Measurements from ENCODE around the gene PDE1A.

Gene PDE1A

GRCh38 chr2:182349268-182349667 lies 77.6 kb downstream of the PDE1A start (continued):
- TF ChIP-seq ZNF202 (tag by site-specific recombination; IDR thresholded peaks at IDR 0.05; ENCODE audit: borderline replicate concordance) (no peak), ZNF155 (tag by site-specific recombination; IDR thresholded peaks at IDR 0.05) (no peak), ZNF211 (tag by site-specific recombination; IDR thresholded peaks at IDR 0.05; ENCODE audit: low read depth) (no peak), IKZF3 (tag by site-specific recombination; IDR thresholded peaks at IDR 0.05) (no peak), ZNF660 (tag by site-specific recombination; IDR thresholded peaks at IDR 0.05) (no peak), ZNF292 (tag by site-specific recombination; IDR thresholded peaks at IDR 0.05; ENCODE audit: borderline replicate concordance, low read depth) (no peak), EGR2 (tag by site-specific recombination; IDR thresholded peaks at IDR 0.05; ENCODE audit: low read depth) (no peak), ZNF169 (tag by site-specific recombination; IDR thresholded peaks at IDR 0.05) (no peak), ZNF157 (tag by site-specific recombination; IDR thresholded peaks at IDR 0.05) (no peak), ZNF184 (tag by site-specific recombination; IDR thresholded peaks at IDR 0.05) (no peak), WT1 (tag by site-specific recombination; IDR thresholded peaks at IDR 0.05) (0 out of 2 replicates have a peak, but pooled peaks have one; percentile 38), ZFP41 (tag by site-specific recombination; IDR thresholded peaks at IDR 0.05; ENCODE audit: borderline replicate concordance) (no peak)

DNA sequence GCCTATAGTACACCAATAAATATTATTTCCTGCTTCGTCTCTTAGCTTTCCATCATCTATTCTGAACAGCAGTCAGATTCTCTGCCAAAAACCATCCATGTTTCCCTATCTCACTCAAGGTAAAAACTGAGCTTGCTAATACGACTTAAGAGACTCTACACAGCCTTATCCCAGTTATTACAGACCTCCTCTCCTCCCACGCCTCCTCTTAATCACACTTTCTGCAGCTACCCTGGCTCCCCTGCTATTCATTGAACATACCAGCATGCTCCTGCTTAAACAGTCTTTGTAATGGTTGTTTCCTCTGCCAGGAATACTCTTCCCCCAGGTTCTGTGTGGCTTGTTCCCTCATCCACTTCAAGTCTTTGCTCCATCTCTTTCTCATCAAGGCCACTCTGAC lies 81.5 kb downstream of the PDE1A start:
- H3K4me1 ChIP-seq (ENCODE audit: control insufficient read depth, insufficient read depth, low read length), result no peaks in the 10 kb centered on the region
- no peak overlapping the region for H3K4me3 ChIP-seq (ENCODE audit: low read depth, low read length)
- POLR2A ChIA-PET, result no interaction called here
- H3K9me3 ChIP-seq (ENCODE audit: control insufficient read depth, insufficient read depth, low read depth, low read length), result no peaks in the 10 kb centered on the region
- TF ChIP-seq ZNF362 (tag by site-specific recombination; IDR thresholded peaks at IDR 0.05) (no peak), ZFP41 (tag by site-specific recombination; IDR thresholded peaks at IDR 0.05; ENCODE audit: borderline replicate concordance) (no peak), ZNF155 (tag by site-specific recombination; IDR thresholded peaks at IDR 0.05) (no peak), TRIM28 (IDR thresholded peaks at IDR 0.05; ENCODE audit: borderline replicate concordance, low read length) (no peak), ZNF600 (tag by site-specific recombination; IDR thresholded peaks at IDR 0.05) (no peak), ZIC2 (tag by site-specific recombination; IDR thresholded peaks at IDR 0.05) (no peak), ZNF138 (tag by site-specific recombination; IDR thresholded peaks at IDR 0.05; ENCODE audit: borderline replicate concordance) (no peak), ZNF341 (tag by site-specific recombination; IDR thresholded peaks at IDR 0.05; ENCODE audit: low read depth) (no peak), ZSCAN16 (tag by site-specific recombination; IDR thresholded peaks at IDR 0.05) (no peak), ZNF664 (tag by site-specific recombination; IDR thresholded peaks at IDR 0.05) (no peak), ZNF776 (tag by site-specific recombination; IDR thresholded peaks at IDR 0.05; ENCODE audit: borderline replicate concordance) (no peak), YY2 (tag by site-specific recombination; IDR thresholded peaks at IDR 0.05) (no peak), ZNF311 (tag by site-specific recombination; IDR thresholded peaks at IDR 0.05; ENCODE audit: borderline replicate concordance) (no peak), ZSCAN5A (tag by site-specific recombination; IDR thresholded peaks at IDR 0.05) (no peak), ZNF391 (tag by site-specific recombination; IDR thresholded peaks at IDR 0.05; ENCODE audit: borderline replicate concordance, low read depth) (no peak)
- TF ChIP-seq, protein P1, sequence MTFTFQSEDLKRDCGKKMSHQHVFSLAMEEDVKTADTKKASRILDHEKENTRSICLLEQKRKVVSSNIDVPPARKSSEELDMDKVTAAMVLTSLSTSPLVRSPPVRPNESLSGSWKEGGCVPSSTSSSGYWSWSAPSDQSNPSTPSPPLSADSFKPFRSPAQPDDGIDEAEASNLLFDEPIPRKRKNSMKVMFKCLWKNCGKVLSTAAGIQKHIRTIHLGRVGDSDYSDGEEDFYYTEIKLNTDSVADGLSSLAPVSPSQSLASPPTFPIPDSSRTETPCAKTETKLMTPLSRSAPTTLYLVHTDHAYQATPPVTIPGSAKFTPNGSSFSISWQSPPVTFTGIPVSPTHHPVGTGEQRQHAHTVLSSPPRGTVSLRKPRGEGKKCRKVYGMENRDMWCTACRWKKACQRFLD (tag by site-specific recombination; IDR thresholded peaks at IDR 0.05), result no peak
- CTCF ChIA-PET, result interaction anchor here (0.5 kb wide), 1 partner anchor 1394 kb away, joined by 3 read pairs; no protein-coding TSS in a partner anchor
- H3K27ac ChIP-seq (ENCODE audit: extremely low read depth, low read depth, low read length), result no peak overlapping the region
- H3K36me3 ChIP-seq (ENCODE audit: control insufficient read depth in 2 of 2, insufficient read depth in 1 of 2, low read length in 2 of 2), result no peaks in the 10 kb centered on the region
